A549 (cell line): ENCODE data around the gene IQCE.

ENCODE experiments used
- CTCF ChIP-seq: fragments of >200 bp; sonication (Bioruptor Twin); formaldehyde crosslinking; IDR thresholded peaks from 3 replicates; pipeline ENCODE4 v1.5.1; 2016
- KDM1A ChIP-seq: fragments of 200-600 bp; sonication (generic); IDR thresholded peaks from 2 replicates; pipeline ENCODE4 v1.6.1; 2016; ENCODE audit warnings: low read depth, mild to moderate bottlenecking
- PHF8 ChIP-seq: fragments of 200-600 bp; sonication (generic); IDR thresholded peaks from 2 replicates; pipeline ENCODE4 v1.6.1; 2016; ENCODE audit warnings: low read depth, mild to moderate bottlenecking, antibody characterized with exemption, moderate library complexity, borderline replicate concordance
- RAD21 ChIP-seq, 2 experiments: fragments of >200 bp in 1 of 2; sonication (Bioruptor Twin) in 1 of 2; formaldehyde crosslinking in 1 of 2; IDR thresholded peaks in 1 of 2; conservative IDR thresholded peaks in 1 of 2; 2 replicates in 1 of 2; 3 replicates in 1 of 2; pipeline ENCODE4 v1.6.1; 2012 to 2018; ENCODE audit warnings: inconsistent platforms in 1 of 2
- ZC3H11A ChIP-seq: fragments of 450-650 bp; IDR thresholded peaks from 2 replicates; pipeline ENCODE4 v1.6.1; 2014; ENCODE audit warnings: antibody characterized with exemption, mild to moderate bottlenecking
- TF ChIP-seq, protein P1 (sequence below): fragments of 250-450 bp; sonication (Bioruptor Pico); IDR thresholded peaks from 2 replicates; pipeline ENCODE4 v1.5.0; 2021; ENCODE audit warnings: mild to moderate bottlenecking, moderate library complexity, borderline replicate concordance

DNA sequence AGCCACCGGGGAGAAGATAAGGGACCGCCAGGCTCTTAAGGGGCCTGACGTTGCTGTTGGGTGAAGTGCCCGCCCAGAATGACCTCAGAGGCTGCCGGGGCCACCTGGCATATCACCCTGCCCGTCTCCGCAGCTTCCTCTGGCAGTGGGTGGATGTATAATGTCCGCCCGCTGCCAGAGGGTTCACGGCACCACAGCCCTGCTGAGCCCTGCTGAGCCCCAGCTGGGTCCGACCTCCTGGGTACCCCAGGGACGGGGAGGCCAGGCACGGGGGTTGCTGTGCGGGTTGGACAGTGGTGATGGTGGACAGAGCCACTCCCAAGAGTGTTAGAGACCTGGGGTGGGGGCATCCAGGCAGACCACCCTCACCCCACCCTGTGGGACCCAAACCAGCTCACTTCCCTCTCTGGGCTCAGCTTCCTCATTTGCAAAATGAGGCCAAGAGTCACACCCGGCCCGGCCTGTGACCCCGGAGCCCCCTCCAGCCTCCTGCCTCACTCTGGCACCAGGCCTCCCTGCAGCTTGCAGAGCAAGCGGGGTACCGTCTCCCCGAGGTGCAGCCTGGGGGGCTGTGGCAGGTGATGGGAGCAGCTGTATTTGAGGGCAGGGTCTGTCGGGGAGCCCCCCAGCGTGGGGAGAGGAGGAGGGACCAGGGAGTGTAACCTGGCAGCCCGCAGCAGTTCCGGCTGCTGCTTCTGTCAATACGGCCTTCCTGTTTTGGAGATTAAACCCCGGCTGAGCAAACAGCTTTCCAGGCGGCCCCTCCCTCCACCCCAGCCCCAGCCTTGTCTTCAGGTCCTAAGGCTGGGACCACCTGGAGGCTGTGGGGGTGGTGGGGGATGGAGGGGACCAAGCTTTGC, 47.6 kb upstream of the IQCE start:
- TF ChIP-seq KDM1A (no peak), RAD21 (conservative IDR thresholded peaks at IDR 0.05 in 1 of 2, IDR thresholded peaks at IDR 0.05 in 1 of 2) (no peak), CTCF (no peak), ZC3H11A (no peak), PHF8 (no peak)
- TF ChIP-seq, protein P1, sequence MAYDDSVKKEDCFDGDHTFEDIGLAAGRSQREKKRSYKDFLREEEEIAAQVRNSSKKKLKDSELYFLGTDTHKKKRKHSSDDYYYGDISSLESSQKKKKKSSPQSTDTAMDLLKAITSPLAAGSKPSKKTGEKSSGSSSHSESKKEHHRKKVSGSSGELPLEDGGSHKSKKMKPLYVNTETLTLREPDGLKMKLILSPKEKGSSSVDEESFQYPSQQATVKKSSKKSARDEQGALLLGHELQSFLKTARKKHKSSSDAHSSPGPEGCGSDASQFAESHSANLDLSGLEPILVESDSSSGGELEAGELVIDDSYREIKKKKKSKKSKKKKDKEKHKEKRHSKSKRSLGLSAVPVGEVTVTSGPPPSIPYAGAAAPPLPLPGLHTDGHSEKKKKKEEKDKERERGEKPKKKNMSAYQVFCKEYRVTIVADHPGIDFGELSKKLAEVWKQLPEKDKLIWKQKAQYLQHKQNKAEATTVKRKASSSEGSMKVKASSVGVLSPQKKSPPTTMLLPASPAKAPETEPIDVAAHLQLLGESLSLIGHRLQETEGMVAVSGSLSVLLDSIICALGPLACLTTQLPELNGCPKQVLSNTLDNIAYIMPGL (CRISPR knock-in tag) = no peak
